Heart left ventricle (tissue), 13 donors: ENCODE data around the gene GTF3C5.

Experiments used
- POLR2A ChIP-seq, 2 donors: fragments of 450-650 bp; IDR thresholded peaks; one replicate each; pipeline ENCODE4 v1.6.1; 2017; ENCODE audit warnings: antibody characterized with exemption in 2 of 2, mild to moderate bottlenecking in 2 of 2, moderate library complexity in 2 of 2
- TF ChIP-seq, protein P1 (sequence below), 12 donors: fragments of 200-600 bp; sonication (generic) in 4 of 12; IDR thresholded peaks; one replicate each; pipeline versions ENCODE4 v1.5.0 to v1.8.0; 2018 to 2022; ENCODE audit warnings: antibody characterized with exemption in 12 of 12, mild to moderate bottlenecking in 5 of 12
- donor health status: ischemic (EF 13 %, LVEDD 7.1; RV severe dilation, severe dysfunction).
- donor health status: DM: no; HTN: yes; CAD: no.
- donor health status: DM: no; HTN: no; CAD: no.
- donor health status: ischemic (EF 25% LVEDD 6.9; RV normal size, moderate dysfunction).
- donor health status: ischemic (EF 25% LVEDD 5.7; RV mildly dilated, moderate dysfunction).
- donor health status: ischemic (EF 35%, LVEDD 5.7; RV mildly dilated, moderate dysfunction).
- donor health status: nonischemic (EF 11% LVEDD 7.7; RV severe dilation, severe dysfunction).
- donor health status: DM: yes; HTN: yes; CAD: no.
- donor health status: PGD.
- donor health status: ischemic (EF 29% LVEDD 5.4; RV normal size, mild dysfunction).
- donor health status: nonischemic (EF 23%, LVEDD 6.1; RV moderate dilation, normal function).

DNA sequence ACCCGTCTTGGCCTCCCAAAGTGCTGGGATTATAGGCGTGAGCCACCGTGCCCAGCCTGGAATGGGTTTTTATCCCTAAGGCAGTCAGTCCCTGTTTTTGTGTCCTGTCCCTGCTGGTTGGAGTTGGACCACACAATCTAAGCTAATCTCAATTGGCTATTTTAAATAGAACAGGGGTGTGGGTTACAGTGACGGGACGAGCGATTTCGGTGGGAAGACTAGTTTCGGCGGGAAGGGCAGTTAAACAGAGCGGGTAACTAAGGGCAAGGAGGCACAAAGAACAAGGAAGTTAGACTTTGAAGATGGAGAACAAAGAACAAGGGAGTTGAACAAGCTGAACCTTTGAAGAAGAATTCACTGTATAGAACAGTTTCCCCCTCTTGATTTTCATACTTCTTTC, 1.4 kb downstream of the GTF3C5 start:
- TF ChIP-seq POLR2A (IDR thresholded peaks at IDR 0.05): no peak
- TF ChIP-seq, protein P1, sequence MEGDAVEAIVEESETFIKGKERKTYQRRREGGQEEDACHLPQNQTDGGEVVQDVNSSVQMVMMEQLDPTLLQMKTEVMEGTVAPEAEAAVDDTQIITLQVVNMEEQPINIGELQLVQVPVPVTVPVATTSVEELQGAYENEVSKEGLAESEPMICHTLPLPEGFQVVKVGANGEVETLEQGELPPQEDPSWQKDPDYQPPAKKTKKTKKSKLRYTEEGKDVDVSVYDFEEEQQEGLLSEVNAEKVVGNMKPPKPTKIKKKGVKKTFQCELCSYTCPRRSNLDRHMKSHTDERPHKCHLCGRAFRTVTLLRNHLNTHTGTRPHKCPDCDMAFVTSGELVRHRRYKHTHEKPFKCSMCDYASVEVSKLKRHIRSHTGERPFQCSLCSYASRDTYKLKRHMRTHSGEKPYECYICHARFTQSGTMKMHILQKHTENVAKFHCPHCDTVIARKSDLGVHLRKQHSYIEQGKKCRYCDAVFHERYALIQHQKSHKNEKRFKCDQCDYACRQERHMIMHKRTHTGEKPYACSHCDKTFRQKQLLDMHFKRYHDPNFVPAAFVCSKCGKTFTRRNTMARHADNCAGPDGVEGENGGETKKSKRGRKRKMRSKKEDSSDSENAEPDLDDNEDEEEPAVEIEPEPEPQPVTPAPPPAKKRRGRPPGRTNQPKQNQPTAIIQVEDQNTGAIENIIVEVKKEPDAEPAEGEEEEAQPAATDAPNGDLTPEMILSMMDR (IDR thresholded peaks at IDR 0.05): no peak
